ENCODE results near the gene NTSR1. TPM values are rescaled to one million over a fixed set of nuclear protein-coding genes. Genes with fewer than 3 reads are reported as not detected.

NTSR1 gene
- total and polyA plus RNA-seq, 7 donors: 0.60 to 54.0 (median 8.8) TPM; not detected in 1

GRCh38 chr20:62737271-62737811 is 28.7 kb downstream of the NTSR1 start:
- 46 to 79% methylated on average over 20 of the region's 20 CpGs for WGBS, 2 donors
- no peak for DNase-seq
- TF ChIP-seq CTCF (IDR thresholded peaks at IDR 0.05) (no peak), POLR2A (IDR thresholded peaks at IDR 0.05) (no peak), POLR2AphosphoS5 (IDR thresholded peaks at IDR 0.05) (no peak), EP300 (IDR thresholded peaks at IDR 0.05) (no peak)
- intact Hi-C loops (cut with DNase I): no loop called here
- peaks cover 0 to 2% (median 0%) of the 10 kb centered on the region in 3 donors for H3K27me3 ChIP-seq
- peaks cover 0 to 81% (median 40%) of the 10 kb centered on the region in 4 donors for H3K4me1 ChIP-seq
- no peaks in the 10 kb centered on the region for H3K9me3 ChIP-seq
- no peak overlapping the region for H3K27ac ChIP-seq
- H3K36me3 ChIP-seq: peaks cover 0 to 4% (median 0%) of the 10 kb centered on the region in 4 donors
- no peak overlapping the region for H3K4me3 ChIP-seq

DNA sequence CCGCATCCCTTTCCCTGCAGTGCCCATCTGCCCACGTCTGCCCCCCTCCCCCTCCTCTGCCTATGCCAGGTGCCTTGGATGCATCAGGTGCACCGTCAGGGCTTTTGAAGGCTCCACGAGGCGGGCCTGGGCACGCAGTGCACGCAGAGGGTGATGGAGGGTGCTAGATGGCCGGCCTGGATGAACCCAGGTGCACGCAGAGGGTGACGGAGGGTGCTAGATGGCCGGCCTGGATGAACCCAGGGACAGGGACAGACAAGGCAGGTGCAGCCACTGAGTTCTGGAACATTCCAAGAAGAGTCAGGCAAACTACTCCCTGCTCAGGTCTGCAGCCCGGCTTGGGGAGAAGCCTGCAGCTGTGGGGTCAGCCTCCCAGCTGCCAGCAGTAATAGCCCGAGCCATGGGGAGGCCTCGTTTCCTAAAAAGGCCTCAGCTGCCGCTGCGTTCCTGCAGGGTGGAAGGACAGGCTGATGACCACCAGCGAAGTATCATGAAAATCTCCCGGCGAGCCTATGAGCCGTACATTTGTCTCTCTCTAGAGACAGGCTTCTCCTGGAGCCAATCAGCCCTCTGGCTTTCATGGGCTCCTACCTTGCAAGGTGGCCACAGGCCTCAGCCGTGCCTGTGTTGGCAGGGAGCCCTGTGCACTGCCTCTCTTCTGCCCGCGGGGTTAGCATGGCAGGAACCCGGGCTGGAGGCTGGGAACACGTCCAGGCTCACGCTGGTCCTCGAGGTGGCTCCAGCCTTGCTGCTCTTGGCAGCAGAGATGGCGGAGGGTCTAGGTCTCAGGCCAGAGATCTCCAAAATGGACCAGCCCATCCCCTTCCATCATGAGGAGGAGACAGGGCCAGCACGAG is 29.6 kb downstream of the NTSR1 start:
- 74 to 88% methylated on average over 29 of the region's 29 CpGs for WGBS, 2 donors
- H3K27me3 ChIP-seq: peaks cover 0 to 2% (median 0%) of the 10 kb centered on the region in 3 donors
- H3K36me3 ChIP-seq: peaks cover 0 to 4% (median 0%) of the 10 kb centered on the region in 4 donors
- no peak for DNase-seq
- H3K9me3 ChIP-seq: no peaks in the 10 kb centered on the region
- intact Hi-C loops (cut with DNase I): no loop called here
- no peak for TF ChIP-seq POLR2AphosphoS5 (IDR thresholded peaks at IDR 0.05)
- TF ChIP-seq POLR2A (IDR thresholded peaks at IDR 0.05): no peak
- no peak for TF ChIP-seq CTCF (IDR thresholded peaks at IDR 0.05)
- TF ChIP-seq EP300 (IDR thresholded peaks at IDR 0.05): no peak
- peaks cover 0 to 72% (median 36%) of the 10 kb centered on the region in 4 donors for H3K4me1 ChIP-seq
- H3K4me3 ChIP-seq: no peak overlapping the region
- no peak overlapping the region for H3K27ac ChIP-seq

DNA sequence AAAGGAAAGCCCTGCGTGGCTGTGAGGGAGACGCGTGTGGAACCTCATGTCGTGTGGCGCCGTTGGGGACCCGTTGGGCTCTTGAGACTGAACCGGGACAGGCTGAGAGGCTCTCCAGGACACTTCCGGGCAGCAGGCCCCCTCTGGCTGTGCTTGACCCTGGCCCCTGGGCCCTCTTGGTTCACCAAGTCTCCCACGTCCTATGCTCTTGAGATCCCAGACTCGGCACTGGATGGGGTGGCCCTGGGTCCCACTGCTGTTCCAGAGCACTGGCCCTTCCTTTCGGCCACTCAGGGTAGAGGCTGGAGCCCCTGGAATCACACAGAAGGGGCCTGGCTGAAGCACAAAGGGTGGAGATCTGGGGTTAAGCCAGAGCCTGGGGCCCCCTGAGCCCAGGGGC is 30.4 kb downstream of the NTSR1 start:
- Histone ChIP-seq H3K36me3 (peaks cover 0 to 4% (median 0%) of the 10 kb centered on the region in 4 donors), H3K27ac (peak overlapping the region in 2 of 4 donors; percentile 1 to 69), H3K27me3 (peaks cover 0 to 2% (median 0%) of the 10 kb centered on the region in 3 donors), H3K9me3 (no peaks in the 10 kb centered on the region), H3K4me1 (peaks cover 0 to 71% (median 29%) of the 10 kb centered on the region in 4 donors), H3K4me3 (no peak overlapping the region)
- peak; percentile 64 for DNase-seq
- intact Hi-C loops (cut with DNase I): no loop called here
- TF ChIP-seq POLR2AphosphoS5 (IDR thresholded peaks at IDR 0.05): no peak
- TF ChIP-seq EP300 (IDR thresholded peaks at IDR 0.05): no peak
- TF ChIP-seq POLR2A (IDR thresholded peaks at IDR 0.05): no peak
- no peak for TF ChIP-seq CTCF (IDR thresholded peaks at IDR 0.05)
- 89 to 92% methylated on average over 12 of the region's 12 CpGs for WGBS, 2 donors

GRCh38 chr20:62739581-62740285 is 31.1 kb downstream of the NTSR1 start:
- no peak for TF ChIP-seq POLR2AphosphoS5 (IDR thresholded peaks at IDR 0.05)
- TF ChIP-seq CTCF (IDR thresholded peaks at IDR 0.05): no peak
- no peak for TF ChIP-seq POLR2A (IDR thresholded peaks at IDR 0.05)
- no peak for TF ChIP-seq EP300 (IDR thresholded peaks at IDR 0.05)
- WGBS, 2 donors: 42 to 56% methylated on average over 32 of the region's 32 CpGs
- H3K27me3 ChIP-seq: peaks cover 0 to 2% (median 0%) of the 10 kb centered on the region in 3 donors
- peak; percentile 69 for DNase-seq
- no peaks in the 10 kb centered on the region for H3K9me3 ChIP-seq
- H3K27ac ChIP-seq: peak overlapping the region in 3 of 4 donors; percentile 1 to 69 (median 42)
- intact Hi-C loops (cut with DNase I): no loop called here
- peak overlapping the region in 1 of 4 donors; percentile 8 for H3K4me3 ChIP-seq
- H3K4me1 ChIP-seq: peaks cover 0 to 71% (median 27%) of the 10 kb centered on the region in 4 donors
- H3K36me3 ChIP-seq: peaks cover 0 to 4% (median 0%) of the 10 kb centered on the region in 4 donors

All from sigmoid colon (tissue), 7 donors.